HEK293 (cell line): Measurements from ENCODE around the gene FFAR2.
A peak's percentile ranks its signal among the peaks of the same experiment; 100 is the strongest.

Experiments
- CTCF ChIA-PET: fragments of 350-600 bp; formaldehyde crosslinking; extraction: SDS; loops from one replicate; lab custom pipeline; 2021; ENCODE audit warnings: antibody characterized with exemption; lab: Yijun Ruan, JAX
- POLR2A ChIA-PET: fragments of 300-600 bp; formaldehyde crosslinking; extraction: SDS; loops from one replicate; lab custom pipeline; 2020; ENCODE audit warnings: antibody characterized with exemption, inconsistent platforms; lab: Yijun Ruan, JAX
- H3K27ac ChIP-seq: fragments of 200-500 bp; sonication (Bioruptor generic); 2 replicates; pipeline ENCODE4 v1.5.1; 2014; ENCODE audit warnings: low read depth, low read length, control low read depth, inconsistent platforms; ENCODE audit errors: extremely low read depth
- H3K36me3 ChIP-seq, 2 experiments: fragments of 200-500 bp in 1 of 2; sonication (Bioruptor generic) in 1 of 2; 1 replicate in 1 of 2; 2 replicates in 1 of 2; pipeline ENCODE4 v1.5.1; 2014 to 2017; ENCODE audit warnings: inconsistent platforms in 2 of 2, low read length in 2 of 2; ENCODE audit not compliant: control insufficient read depth in 2 of 2, insufficient read depth in 1 of 2
- H3K4me1 ChIP-seq: fragments of 200-500 bp; sonication (Bioruptor generic); 2 replicates; pipeline ENCODE4 v1.5.1; 2014; ENCODE audit warnings: mild to moderate bottlenecking, low read length, inconsistent platforms; ENCODE audit not compliant: control insufficient read depth, insufficient read depth
- H3K4me3 ChIP-seq: 2 replicates; pipeline ENCODE4 v1.5.1; 2011; ENCODE audit warnings: low read depth, mild to moderate bottlenecking, control low read depth, low read length, moderate library complexity
- H3K9me3 ChIP-seq: fragments of 200-500 bp; sonication (Bioruptor generic); 2 replicates; pipeline ENCODE4 v1.5.1; 2014; ENCODE audit warnings: low read depth, low read length, inconsistent platforms; ENCODE audit not compliant: control insufficient read depth, insufficient read depth
- BCL11A ChIP-seq: fragments of 450-650 bp; formaldehyde crosslinking; IDR thresholded peaks from 2 replicates; pipeline ENCODE4 v1.5.1; 2016; ENCODE audit warnings: low read depth, missing biosample characterization, missing genetic modification characterization
- KLF17 ChIP-seq: fragments of 450-650 bp; formaldehyde crosslinking; IDR thresholded peaks from 2 replicates; pipeline ENCODE4 v1.5.1; 2016; ENCODE audit warnings: missing biosample characterization, missing genetic modification characterization
- KLF7 ChIP-seq: fragments of 450-650 bp; formaldehyde crosslinking; IDR thresholded peaks from 2 replicates; pipeline ENCODE4 v1.5.1; 2016; ENCODE audit warnings: missing biosample characterization, missing genetic modification characterization, borderline replicate concordance
- KLF9 ChIP-seq: fragments of 450-650 bp; formaldehyde crosslinking; IDR thresholded peaks from 2 replicates; pipeline ENCODE4 v1.5.1; 2016; ENCODE audit warnings: missing biosample characterization, missing genetic modification characterization, low read depth
- MEIS1 ChIP-seq: sonication (generic); formaldehyde crosslinking; IDR thresholded peaks from 2 replicates; pipeline ENCODE4 v1.8.1; 2022; ENCODE audit warnings: missing genetic modification reagents, mild to moderate bottlenecking, borderline replicate concordance
- SP2 ChIP-seq: fragments of 450-650 bp; formaldehyde crosslinking; IDR thresholded peaks from 2 replicates; pipeline ENCODE4 v1.5.1; 2016; ENCODE audit warnings: missing biosample characterization, missing genetic modification characterization
- ZEB2 ChIP-seq: fragments of 450-650 bp; formaldehyde crosslinking; IDR thresholded peaks from 2 replicates; pipeline ENCODE4 v1.5.1; 2016; ENCODE audit warnings: missing biosample characterization, missing genetic modification characterization
- ZNF112 ChIP-seq: fragments of 450-650 bp; formaldehyde crosslinking; IDR thresholded peaks from 2 replicates; pipeline ENCODE4 v1.5.0; 2017; ENCODE audit warnings: missing biosample characterization, missing genetic modification characterization
- ZNF133 ChIP-seq: fragments of 450-650 bp; formaldehyde crosslinking; IDR thresholded peaks from 2 replicates; pipeline ENCODE4 v1.5.1; 2016; ENCODE audit warnings: missing biosample characterization, missing genetic modification characterization
- ZNF157 ChIP-seq: fragments of 450-650 bp; formaldehyde crosslinking; IDR thresholded peaks from 2 replicates; pipeline ENCODE4 v1.5.1; 2016; ENCODE audit warnings: missing biosample characterization, missing genetic modification characterization
- ZNF169 ChIP-seq: fragments of 450-650 bp; formaldehyde crosslinking; IDR thresholded peaks from 2 replicates; pipeline ENCODE4 v1.5.1; 2016; ENCODE audit warnings: missing biosample characterization, missing genetic modification characterization
- ZNF174 ChIP-seq: fragments of 450-650 bp; formaldehyde crosslinking; IDR thresholded peaks from 2 replicates; pipeline ENCODE4 v1.5.0; 2017; ENCODE audit warnings: missing biosample characterization, mild to moderate bottlenecking, missing genetic modification characterization
- ZNF2 ChIP-seq: fragments of 450-650 bp; formaldehyde crosslinking; IDR thresholded peaks from 2 replicates; pipeline ENCODE4 v1.5.1; 2016; ENCODE audit warnings: missing biosample characterization, missing genetic modification characterization
- ZNF324 ChIP-seq: fragments of 450-650 bp; formaldehyde crosslinking; IDR thresholded peaks from 2 replicates; pipeline ENCODE4 v1.5.1; 2016; ENCODE audit warnings: missing biosample characterization, missing genetic modification characterization
- ZNF354C ChIP-seq: fragments of 450-650 bp; formaldehyde crosslinking; IDR thresholded peaks from 2 replicates; pipeline ENCODE4 v1.5.1; 2016; ENCODE audit warnings: missing biosample characterization, missing genetic modification characterization, low read depth, borderline replicate concordance
- ZNF555 ChIP-seq: fragments of 450-650 bp; formaldehyde crosslinking; conservative IDR thresholded peaks from 2 replicates; pipeline ENCODE4 v1.5.1; 2017; ENCODE audit warnings: missing biosample characterization, mild to moderate bottlenecking, missing genetic modification characterization, inconsistent platforms
- ZNF585B ChIP-seq: fragments of 450-650 bp; formaldehyde crosslinking; IDR thresholded peaks from 2 replicates; pipeline ENCODE4 v1.5.1; 2016; ENCODE audit warnings: missing biosample characterization, missing genetic modification characterization
- ZNF610 ChIP-seq: fragments of 450-650 bp; formaldehyde crosslinking; IDR thresholded peaks from 2 replicates; pipeline ENCODE4 v1.5.1; 2016; ENCODE audit warnings: missing biosample characterization, missing genetic modification characterization, borderline replicate concordance
- ZNF626 ChIP-seq: fragments of 450-650 bp; sonication (Bioruptor Pico); formaldehyde crosslinking; IDR thresholded peaks from 2 replicates; pipeline ENCODE4 v1.5.1; 2018; ENCODE audit warnings: missing biosample characterization, missing genetic modification characterization, inconsistent platforms
- ZNF645 ChIP-seq: fragments of 450-650 bp; formaldehyde crosslinking; IDR thresholded peaks from 2 replicates; pipeline ENCODE4; 2016; ENCODE audit warnings: missing biosample characterization, missing genetic modification characterization
- ZNF707 ChIP-seq: fragments of 450-650 bp; formaldehyde crosslinking; IDR thresholded peaks from 2 replicates; pipeline ENCODE4 v1.5.1; 2016; ENCODE audit warnings: missing biosample characterization, missing genetic modification characterization
- ZSCAN16 ChIP-seq: fragments of 450-650 bp; formaldehyde crosslinking; IDR thresholded peaks from 2 replicates; pipeline ENCODE4 v1.5.1; 2016; ENCODE audit warnings: missing biosample characterization, missing genetic modification characterization
- TF ChIP-seq, protein P1 (sequence below): fragments of 450-650 bp; formaldehyde crosslinking; IDR thresholded peaks from 2 replicates; pipeline ENCODE4 v1.5.1; 2016; ENCODE audit warnings: missing biosample characterization, missing genetic modification characterization, low read depth
- TF ChIP-seq, protein P2 (sequence below): fragments of 450-650 bp; formaldehyde crosslinking; IDR thresholded peaks from 2 replicates; pipeline ENCODE4 v1.5.1; 2016; ENCODE audit warnings: missing biosample characterization, missing genetic modification characterization

The FFAR2 gene

DNA sequence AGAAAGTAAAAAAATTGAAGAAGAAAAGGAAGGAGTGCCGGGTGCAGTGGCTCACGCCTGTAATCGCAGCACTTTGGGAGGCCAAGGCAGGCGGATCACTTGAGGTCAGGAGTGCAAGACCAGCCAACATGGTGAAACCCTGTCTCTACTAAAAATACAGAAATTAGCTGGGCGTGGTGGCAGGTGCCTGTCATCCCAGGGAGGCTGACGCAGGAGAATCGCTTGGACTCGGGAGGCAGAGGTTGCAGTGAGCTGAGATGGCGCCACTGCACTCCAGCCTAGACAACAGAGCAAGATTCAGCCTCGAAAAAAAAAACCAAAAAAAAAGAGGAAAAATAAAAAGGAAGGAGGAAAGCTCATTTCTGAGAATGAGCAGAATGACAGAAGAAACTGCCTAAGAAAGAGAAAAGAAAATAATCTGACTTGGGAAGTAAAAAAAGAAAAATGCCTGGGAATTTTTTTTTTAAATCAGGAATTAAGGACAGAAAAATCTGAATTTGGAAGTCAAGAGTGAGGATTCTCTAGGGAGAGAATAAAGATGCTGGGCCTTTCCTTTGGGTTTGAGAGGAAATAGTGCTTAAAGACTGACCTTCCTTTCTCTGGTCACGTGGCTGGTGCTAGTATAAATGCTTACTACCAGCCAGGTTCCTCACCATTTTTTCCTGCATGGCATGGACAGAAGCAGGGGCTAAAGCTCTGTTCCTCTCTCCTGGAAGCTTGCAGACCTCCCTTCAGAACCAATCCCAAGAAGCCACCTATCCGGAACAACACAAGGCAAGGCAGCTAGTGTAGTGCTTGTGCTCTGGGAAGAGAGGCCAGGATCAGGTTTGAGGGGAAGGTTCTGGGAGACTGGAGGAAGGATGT is at the start of gene FFAR2:
TSS of gene FFAR2 (plus strand) at position 652 of the 864 bp plus-strand sequence. CDS start 1,458 bp downstream, outside the sequence.
- ChIA-PET CTCF (interaction anchor here (0.6 to 5.3 kb wide), 5 partner anchors 21 to 1195 kb away, joined by 3 to 19 read pairs (median 3); no protein-coding TSS in a partner anchor), POLR2A (interaction anchor here (0.7 kb wide), 1 partner anchor 39 kb away, joined by 3 read pairs; no protein-coding TSS in a partner anchor)
- no peak within 1 kb of the TSS for H3K27ac ChIP-seq
- no peaks in the 10 kb centered on the region for H3K36me3 ChIP-seq
- TF ChIP-seq ZNF645, result no peak
- 0 out of 2 replicates have a peak, but pooled peaks have one; percentile 20 for TF ChIP-seq ZNF133 (tag by site-specific recombination)
- no peak for TF ChIP-seq KLF9 (tag by site-specific recombination)
- no peak for TF ChIP-seq ZNF585B
- TF ChIP-seq ZNF354C (tag by site-specific recombination), result 0 out of 2 replicates have a peak, but pooled peaks have one; percentile 15
- TF ChIP-seq ZNF555, result no peak
- no peak for TF ChIP-seq ZNF324 (tag by site-specific recombination)
- TF ChIP-seq, all 188 proteins: peak for 2
- no peaks in the 10 kb centered on the region for H3K9me3 ChIP-seq
- H3K4me1 ChIP-seq, result peaks cover 2% of the 10 kb centered on the region; the same call in 1 of the 2 replicates
- no peak within 1 kb of the TSS for H3K4me3 ChIP-seq

GRCh38 chr19:35398570-35398969 is 49.5 kb upstream of the FFAR2 start:
- Histone ChIP-seq H3K4me3 (no peak overlapping the region), H3K27ac (no peak overlapping the region), H3K4me1 (no peaks in the 10 kb centered on the region), H3K36me3 (no peaks in the 10 kb centered on the region), H3K9me3 (peaks cover 2% of the 10 kb centered on the region; the same call in 1 of the 2 replicates)
- POLR2A ChIA-PET, result no interaction called here
- CTCF ChIA-PET, result no interaction called here
- no peak for TF ChIP-seq ZEB2 (tag by site-specific recombination)

DNA sequence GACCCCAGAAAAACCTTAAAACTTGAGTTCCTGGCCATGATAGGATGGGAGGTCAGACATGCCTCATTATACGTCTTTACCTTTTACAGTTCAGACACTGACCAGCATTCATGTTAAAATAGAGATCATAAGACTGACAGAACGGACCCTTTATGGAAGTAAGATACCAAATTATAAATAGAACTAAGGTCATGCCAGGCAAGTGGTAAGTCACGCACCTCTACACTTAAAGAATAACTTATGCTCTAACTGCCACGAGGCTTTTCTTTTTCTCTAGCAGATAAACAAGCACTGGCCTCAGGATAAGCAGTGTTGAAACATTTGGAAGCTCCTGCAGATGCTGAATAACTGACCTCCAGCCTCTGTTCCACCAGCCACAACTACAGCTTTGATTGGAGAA is 48.8 kb upstream of the FFAR2 start:
- no peak overlapping the region for H3K27ac ChIP-seq
- ChIA-PET CTCF (no interaction called here), POLR2A (no interaction called here)
- no peak overlapping the region for H3K4me3 ChIP-seq
- H3K9me3 ChIP-seq, result peaks cover under 1% of the 10 kb centered on the region; the same call in 1 of the 2 replicates
- H3K36me3 ChIP-seq, result no peaks in the 10 kb centered on the region
- TF ChIP-seq MEIS1 (no peak), KLF7 (tag by site-specific recombination) (no peak), ZSCAN16 (tag by site-specific recombination) (no peak), BCL11A (tag by site-specific recombination) (no peak), SP2 (tag by site-specific recombination) (no peak), ZNF2 (tag by site-specific recombination) (no peak), ZNF169 (tag by site-specific recombination) (no peak), ZNF610 (tag by site-specific recombination) (no peak), ZNF157 (tag by site-specific recombination) (no peak), ZNF707 (tag by site-specific recombination) (no peak), ZNF112 (tag by site-specific recombination) (no peak), ZNF324 (tag by site-specific recombination) (no peak), ZNF626 (tag by site-specific recombination) (no peak), KLF17 (tag by site-specific recombination) (no peak), ZNF174 (no peak)
- TF ChIP-seq, protein P1, sequence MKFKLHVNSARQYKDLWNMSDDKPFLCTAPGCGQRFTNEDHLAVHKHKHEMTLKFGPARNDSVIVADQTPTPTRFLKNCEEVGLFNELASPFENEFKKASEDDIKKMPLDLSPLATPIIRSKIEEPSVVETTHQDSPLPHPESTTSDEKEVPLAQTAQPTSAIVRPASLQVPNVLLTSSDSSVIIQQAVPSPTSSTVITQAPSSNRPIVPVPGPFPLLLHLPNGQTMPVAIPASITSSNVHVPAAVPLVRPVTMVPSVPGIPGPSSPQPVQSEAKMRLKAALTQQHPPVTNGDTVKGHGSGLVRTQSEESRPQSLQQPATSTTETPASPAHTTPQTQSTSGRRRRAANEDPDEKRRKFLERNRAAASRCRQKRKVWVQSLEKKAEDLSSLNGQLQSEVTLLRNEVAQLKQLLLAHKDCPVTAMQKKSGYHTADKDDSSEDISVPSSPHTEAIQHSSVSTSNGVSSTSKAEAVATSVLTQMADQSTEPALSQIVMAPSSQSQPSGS (tag by site-specific recombination), result no peak
- TF ChIP-seq, protein P2, sequence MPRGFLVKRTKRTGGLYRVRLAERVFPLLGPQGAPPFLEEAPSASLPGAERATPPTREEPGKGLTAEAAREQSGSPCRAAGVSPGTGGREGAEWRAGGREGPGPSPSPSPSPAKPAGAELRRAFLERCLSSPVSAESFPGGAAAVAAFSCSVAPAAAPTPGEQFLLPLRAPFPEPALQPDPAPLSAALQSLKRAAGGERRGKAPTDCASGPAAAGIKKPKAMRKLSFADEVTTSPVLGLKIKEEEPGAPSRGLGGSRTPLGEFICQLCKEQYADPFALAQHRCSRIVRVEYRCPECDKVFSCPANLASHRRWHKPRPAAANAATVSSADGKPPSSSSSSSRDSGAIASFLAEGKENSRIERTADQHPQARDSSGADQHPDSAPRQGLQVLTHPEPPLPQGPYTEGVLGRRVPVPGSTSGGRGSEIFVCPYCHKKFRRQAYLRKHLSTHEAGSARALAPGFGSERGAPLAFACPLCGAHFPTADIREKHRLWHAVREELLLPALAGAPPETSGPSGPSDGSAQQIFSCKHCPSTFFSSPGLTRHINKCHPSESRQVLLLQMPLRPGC (tag by site-specific recombination), result no peak
- H3K4me1 ChIP-seq, result no peaks in the 10 kb centered on the region
